K562 (cell line): ENCODE data around the gene IMPG2. TPM values are rescaled to one million over a fixed set of nuclear protein-coding genes. Genes with fewer than 3 reads are reported as not detected.

Source experiments
- polyA plus RNA-seq, 8 experiments: library from polyadenylated mRNA; depleted of rRNA in 4 of 8; stranded (reverse) in 5 of 8; unstranded in 3 of 8; fragments of >200 nt; fragmentation: Nextera tagmentation in 2 of 8; fragmentation: Illumina TruSeq in 1 of 8; extraction: Ambion mirVana in 2 of 8; extraction: Trizol in 1 of 8; gene quantifications; 2 replicates each; pipeline versions ENCODE4 v1.2.1 to v1.2.3, GENCODE V29; 2011 to 2014; ENCODE audit warnings: inconsistent platforms in 1 of 8, missing spikeins in 1 of 8
- total RNA-seq, 7 experiments: library from RNA; depleted of rRNA in 6 of 7; stranded (reverse); fragments of >200 nt in 6 of 7; fragmentation: Illumina TruSeq in 2 of 7; extraction: Trizol in 2 of 7; gene quantifications; 2 replicates each; pipeline versions ENCODE4 v1.2.1 to v1.2.3, GENCODE V29; 2011 to 2021; ENCODE audit warnings: low replicate concordance in 1 of 7

IMPG2 gene
- total and polyA plus RNA-seq, 9 of the 15 experiments (the other 6 are each of a cell fraction or from before 2014, with no cell fraction given): 0.04 to 0.36 (median 0.09) TPM

Other genes with a start within 250 kb of the IMPG2 start
- gene SENP7, start 192.6 kb upstream of the IMPG2 start, total RNA-seq (2014; rRNA removed): 7.0 and 8.7 TPM in 2 replicates
- gene SENP7, start 192.6 kb upstream of the IMPG2 start, total RNA-seq (2014; rRNA removed; fragmentation: Illumina TruSeq; extraction: Trizol): 21.9 and 22.4 TPM in 2 replicates
- gene SENP7, start 192.6 kb upstream of the IMPG2 start, total RNA-seq (2015; rRNA removed; fragmentation: Illumina TruSeq; extraction: Trizol): 18.8 and 21.7 TPM in 2 replicates
- 10.7 and 13.6 TPM in 2 replicates for gene SENP7, start 192.6 kb upstream of the IMPG2 start, total RNA-seq (2021)
- gene SENP7, start 192.6 kb upstream of the IMPG2 start, polyA plus RNA-seq (2011; rRNA removed): 19.2 and 20.0 TPM in 2 replicates
- 10.8 and 13.9 TPM in 2 replicates for gene SENP7, start 192.6 kb upstream of the IMPG2 start, polyA plus RNA-seq (2014; fragmentation: Illumina TruSeq; extraction: Trizol)
- gene SENP7, start 192.6 kb upstream of the IMPG2 start, polyA plus RNA-seq (2014; fragmentation: Nextera tagmentation; extraction: Ambion mirVana): 1 to 10 TPM; 4.1 to 8.3 TPM
- 9.5 and 10.5 TPM in 2 replicates for gene SENP7, start 192.6 kb upstream of the IMPG2 start, polyA plus RNA-seq (2014; rRNA removed)
- gene TRMT10C, start 241.3 kb upstream of the IMPG2 start, total RNA-seq (2014; rRNA removed): 39.7 and 50.4 TPM in 2 replicates
- gene TRMT10C, start 241.3 kb upstream of the IMPG2 start, total RNA-seq (2014; rRNA removed; fragmentation: Illumina TruSeq; extraction: Trizol): 73.5 and 82.5 TPM in 2 replicates
- gene TRMT10C, start 241.3 kb upstream of the IMPG2 start, total RNA-seq (2015; rRNA removed; fragmentation: Illumina TruSeq; extraction: Trizol): 58.5 and 62.5 TPM in 2 replicates
- 48.6 and 57.9 TPM in 2 replicates for gene TRMT10C, start 241.3 kb upstream of the IMPG2 start, total RNA-seq (2021)
- 42.9 and 65.2 TPM in 2 replicates for gene TRMT10C, start 241.3 kb upstream of the IMPG2 start, polyA plus RNA-seq (2011; rRNA removed)
- 53.5 and 63.9 TPM in 2 replicates for gene TRMT10C, start 241.3 kb upstream of the IMPG2 start, polyA plus RNA-seq (2014; fragmentation: Illumina TruSeq; extraction: Trizol)
- gene TRMT10C, start 241.3 kb upstream of the IMPG2 start, polyA plus RNA-seq (2014; fragmentation: Nextera tagmentation; extraction: Ambion mirVana): 100 to 1,000 TPM; 101 to 106 TPM
- 59.4 and 61.2 TPM in 2 replicates for gene TRMT10C, start 241.3 kb upstream of the IMPG2 start, polyA plus RNA-seq (2014; rRNA removed)